IMR-90 (cell line): ENCODE results near the gene CLRN3. TPM values are rescaled to one million over a fixed set of nuclear protein-coding genes. Genes with fewer than 3 reads are reported as not detected.

Source experiments
- ATAC-seq: fragments of 200-7000 bp; cut with Tn5 transposase; 2 replicates; pipeline ENCODE4 v1.9.1; 2020; ENCODE audit warnings: low read depth, mild to moderate bottlenecking, moderate library complexity
- BruUV-seq: library from RNA; stranded (reverse); fragments of 400-500 nt; replicated peaks from 2 replicates; lab custom pipeline; 2021; lab: Mats Ljungman, UMichigan
- CTCF ChIA-PET: fragments of 300-600 bp; formaldehyde crosslinking; extraction: SDS; loops from one replicate; lab custom pipeline; 2021; ENCODE audit warnings: antibody characterized with exemption; lab: Yijun Ruan, JAX
- POLR2A ChIA-PET: fragments of 300-600 bp; sonication (Branson Sonifier 250); formaldehyde crosslinking; loops from one replicate; lab custom pipeline; 2022; ENCODE audit warnings: antibody characterized with exemption; ENCODE audit not compliant: unreplicated experiment; lab: Charles Lee
- DNase-seq: peaks from one replicate; pipeline ENCODE4 v3.0.0; 2013
- H2AFZ ChIP-seq: replicated peaks from 2 replicates; pipeline ENCODE3; 2013; ENCODE audit warnings: low read length, mild to moderate bottlenecking; ENCODE audit not compliant: poor library complexity
- H2AK5ac ChIP-seq: 2 replicates; pipeline ENCODE4 v1.6.1; 2013; ENCODE audit warnings: low read depth, low read length, inconsistent platforms
- H2AK9ac ChIP-seq: replicated peaks from 2 replicates; pipeline ENCODE3; 2013; ENCODE audit warnings: mild to moderate bottlenecking, low read depth, low read length, moderate library complexity; ENCODE audit not compliant: poor library complexity
- H2BK120ac ChIP-seq: 2 replicates; pipeline ENCODE4 v1.6.1; 2013; ENCODE audit warnings: low read depth, low read length, inconsistent platforms
- H2BK15ac ChIP-seq: 3 replicates; pipeline ENCODE4 v1.6.1; 2013; ENCODE audit warnings: low read depth, low read length, inconsistent platforms
- H2BK20ac ChIP-seq: 2 replicates; pipeline ENCODE4 v1.6.1; 2013; ENCODE audit warnings: low read depth, mild to moderate bottlenecking, inconsistent platforms, low read length, moderate library complexity
- H2BK5ac ChIP-seq: 2 replicates; pipeline ENCODE4 v1.6.1; 2013; ENCODE audit warnings: mild to moderate bottlenecking, low read depth, low read length, inconsistent platforms; ENCODE audit not compliant: poor library complexity, severe bottlenecking
- H3K14ac ChIP-seq: replicated peaks from 2 replicates; pipeline ENCODE4 v1.6.1; 2013; ENCODE audit warnings: low read depth, low read length, inconsistent platforms
- H3K18ac ChIP-seq: 2 replicates; pipeline ENCODE4 v1.6.1; 2013; ENCODE audit warnings: low read depth, low read length, control low read depth
- H3K23ac ChIP-seq: 2 replicates; pipeline ENCODE4 v1.6.1; 2013; ENCODE audit warnings: low read depth, low read length, inconsistent platforms
- H3K27ac ChIP-seq: 2 replicates; pipeline ENCODE4 v1.5.1; 2013; ENCODE audit warnings: mild to moderate bottlenecking, control low read depth, low read length; ENCODE audit not compliant: insufficient read depth
- H3K27me3 ChIP-seq: 2 replicates; pipeline ENCODE4 v1.6.1; 2013; ENCODE audit warnings: low read length; ENCODE audit not compliant: control insufficient read depth, insufficient read depth
- H3K36me3 ChIP-seq: 2 replicates; pipeline ENCODE4 v1.6.1; 2013; ENCODE audit warnings: low read length, mixed read lengths; ENCODE audit not compliant: control insufficient read depth, insufficient read depth
- H3K4ac ChIP-seq: 2 replicates; pipeline ENCODE4 v1.6.1; 2013; ENCODE audit warnings: low read depth, low read length, inconsistent platforms
- H3K4me1 ChIP-seq: 2 replicates; pipeline ENCODE4 v1.6.1; 2013; ENCODE audit warnings: low read length, mixed read lengths; ENCODE audit not compliant: control insufficient read depth, insufficient read depth
- H3K4me2 ChIP-seq: 2 replicates; pipeline ENCODE4 v1.6.1; 2013; ENCODE audit warnings: low read depth, mild to moderate bottlenecking, control low read depth, low read length, moderate library complexity
- H3K4me3 ChIP-seq: 2 replicates; pipeline ENCODE4 v1.5.1; 2013; ENCODE audit warnings: low read depth, mild to moderate bottlenecking, control low read depth, low read length, moderate library complexity; ENCODE audit not compliant: insufficient read depth
- H3K56ac ChIP-seq: 2 replicates; pipeline ENCODE4 v1.6.1; 2013; ENCODE audit warnings: low read length, inconsistent platforms; ENCODE audit not compliant: insufficient read depth; ENCODE audit errors: extremely low read depth
- H3K79me1 ChIP-seq, 2 experiments: 2 replicates each; pipeline ENCODE4 v1.6.1; 2013; ENCODE audit warnings: low read length in 2 of 2, inconsistent platforms in 1 of 2, low read depth in 1 of 2
- H3K9ac ChIP-seq: 2 replicates; pipeline ENCODE4 v1.6.1; 2013; ENCODE audit warnings: low read depth, low read length, control low read depth
- H3K9me1 ChIP-seq: 2 replicates; pipeline ENCODE4 v1.6.1; 2013; ENCODE audit warnings: low read length, inconsistent platforms; ENCODE audit not compliant: insufficient read depth
- H3K9me3 ChIP-seq: 2 replicates; pipeline ENCODE4 v1.6.1; 2013; ENCODE audit warnings: low read length; ENCODE audit not compliant: control insufficient read depth, insufficient read depth
- H4K20me1 ChIP-seq: 2 replicates; pipeline ENCODE4 v1.6.1; 2013; ENCODE audit warnings: low read length, inconsistent platforms; ENCODE audit not compliant: insufficient read depth
- H4K5ac ChIP-seq: 2 replicates; pipeline ENCODE4 v1.6.1; 2013; ENCODE audit warnings: mild to moderate bottlenecking, low read depth, low read length, control low read depth
- H4K8ac ChIP-seq, 2 experiments: 2 replicates each; pipeline ENCODE4 v1.6.1; 2013; ENCODE audit warnings: low read depth in 2 of 2, low read length in 2 of 2, control low read depth in 1 of 2, inconsistent platforms in 1 of 2
- H4K91ac ChIP-seq: 2 replicates; pipeline ENCODE4 v1.6.1; 2013; ENCODE audit warnings: low read depth, low read length, inconsistent platforms; ENCODE audit not compliant: insufficient read depth
- CEBPB ChIP-seq: IDR thresholded peaks from 2 replicates; pipeline ENCODE4 v1.6.1; 2012; ENCODE audit warnings: low read depth, low read length, improper control_type of control experiment
- CHD1 ChIP-seq: IDR thresholded peaks from 2 replicates; pipeline ENCODE4 v1.6.1; 2012; ENCODE audit warnings: low read depth, low read length, improper control_type of control experiment
- FOS ChIP-seq: fragments of 150-350 bp; IDR thresholded peaks from 2 replicates; pipeline ENCODE4 v1.6.1; 2016; ENCODE audit warnings: low read depth, low read length
- MAFK ChIP-seq: IDR thresholded peaks from 2 replicates; pipeline ENCODE4 v1.6.1; 2012; ENCODE audit warnings: low read depth, low read length, improper control_type of control experiment
- MAZ ChIP-seq: IDR thresholded peaks from 2 replicates; pipeline ENCODE4 v1.6.1; 2012; ENCODE audit warnings: low read depth, mild to moderate bottlenecking, low read length, improper control_type of control experiment, moderate library complexity, borderline replicate concordance
- MXI1 ChIP-seq: IDR thresholded peaks from 2 replicates; pipeline ENCODE4 v1.6.1; 2012; ENCODE audit warnings: low read depth, mild to moderate bottlenecking, low read length, moderate library complexity, borderline replicate concordance
- POLR2A ChIP-seq: IDR thresholded peaks from 2 replicates; pipeline ENCODE4 v1.6.1; 2012; ENCODE audit warnings: mild to moderate bottlenecking, low read depth, low read length
- RCOR1 ChIP-seq: IDR thresholded peaks from 2 replicates; pipeline ENCODE4 v1.6.1; 2012; ENCODE audit warnings: mild to moderate bottlenecking, low read length, improper control_type of control experiment; ENCODE audit not compliant: insufficient replicate concordance
- RFX5 ChIP-seq: IDR thresholded peaks from 2 replicates; pipeline ENCODE4 v1.8.0; 2012; ENCODE audit warnings: low read depth, mild to moderate bottlenecking, low read length, moderate library complexity
- USF2 ChIP-seq: fragments of 150-350 bp; IDR thresholded peaks from 2 replicates; pipeline ENCODE4 v1.6.1; 2017; ENCODE audit warnings: mild to moderate bottlenecking, antibody characterized with exemption, low read length, low read depth
- dilution Hi-C: fragments of 300-500 bp; cut with HindIII; formaldehyde crosslinking; loops from one replicate; pipeline ENCODE4 v1.14.3; 2018; ENCODE audit warnings: low sequenced_read_pairs; ENCODE audit not compliant: unreplicated experiment
- in situ Hi-C: fragments of 300-500 bp; cut with MboI; formaldehyde crosslinking; loops from 3 replicates; pipeline ENCODE4 v1.14.3; 2019; ENCODE audit warnings: low sequenced_read_pairs, inconsistent platforms, mixed read lengths
- intact Hi-C: fragments of 100-400 bp; cut with micrococcal nuclease; formaldehyde crosslinking; loops from 2 replicates; pipeline ENCODE4 v1.10.0; 2022
- polyA plus RNA-seq, 3 experiments: library from polyadenylated mRNA; depleted of rRNA; stranded (reverse); fragments of >200 nt; gene quantifications; 2 replicates each; pipeline ENCODE4 v1.2.3, GENCODE V29; 2012; ENCODE audit warnings: low replicate concordance in 1 of 3
- total RNA-seq: library from RNA; depleted of rRNA; stranded (reverse); fragments of >200 nt; gene quantifications from 2 replicates; pipeline ENCODE4 v1.2.3, GENCODE V29; 2012
- TF ChIP-seq, protein P1 (sequence below): fragments of 150-350 bp; IDR thresholded peaks from 2 replicates; pipeline ENCODE4 v1.6.1; 2016; ENCODE audit warnings: low read depth, mild to moderate bottlenecking, low read length, moderate library complexity, borderline replicate concordance

CLRN3 gene
- total and polyA plus RNA-seq, 2 of the 4 experiments (the other 2 are of a cell fraction): not detected

DNA sequence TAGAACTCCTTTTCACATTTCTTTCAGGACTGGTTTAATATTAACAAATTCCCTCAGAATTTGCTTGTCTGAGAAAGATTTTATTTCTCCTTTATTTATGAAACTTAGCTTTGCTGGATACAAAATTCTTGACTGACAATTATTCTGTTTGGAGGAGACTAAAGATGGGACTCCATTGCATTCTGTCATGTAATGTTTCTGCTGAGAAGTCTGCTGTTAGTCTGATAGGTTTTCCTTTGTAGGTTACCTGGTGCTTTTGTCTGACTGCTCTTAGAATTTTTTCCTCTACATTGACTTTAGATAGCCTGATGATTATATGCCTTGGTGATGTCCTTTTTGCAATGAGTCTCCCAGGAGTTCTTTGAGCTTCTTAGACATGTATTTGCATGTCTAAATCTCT, 23.4 kb downstream of the CLRN3 start:
- H2AK9ac ChIP-seq: no peak overlapping the region
- TF ChIP-seq FOS (no peak), MAZ (no peak), USF2 (no peak), CHD1 (no peak), CEBPB (no peak), RCOR1 (no peak), MXI1 (no peak), MAFK (no peak), RFX5 (no peak), POLR2A (no peak)
- TF ChIP-seq, protein P1, sequence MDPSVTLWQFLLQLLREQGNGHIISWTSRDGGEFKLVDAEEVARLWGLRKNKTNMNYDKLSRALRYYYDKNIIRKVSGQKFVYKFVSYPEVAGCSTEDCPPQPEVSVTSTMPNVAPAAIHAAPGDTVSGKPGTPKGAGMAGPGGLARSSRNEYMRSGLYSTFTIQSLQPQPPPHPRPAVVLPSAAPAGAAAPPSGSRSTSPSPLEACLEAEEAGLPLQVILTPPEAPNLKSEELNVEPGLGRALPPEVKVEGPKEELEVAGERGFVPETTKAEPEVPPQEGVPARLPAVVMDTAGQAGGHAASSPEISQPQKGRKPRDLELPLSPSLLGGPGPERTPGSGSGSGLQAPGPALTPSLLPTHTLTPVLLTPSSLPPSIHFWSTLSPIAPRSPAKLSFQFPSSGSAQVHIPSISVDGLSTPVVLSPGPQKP: no peak
- H4K8ac ChIP-seq: no peak overlapping the region
- H3K23ac ChIP-seq: no peak overlapping the region
- H2AFZ ChIP-seq: no peak overlapping the region
- no peak overlapping the region for H2BK20ac ChIP-seq
- ChIA-PET POLR2A (no interaction called here), CTCF (interaction anchor here (1.1 kb wide), 1 partner anchor 15 kb away, joined by 4 read pairs; no protein-coding TSS in a partner anchor)
- no peak overlapping the region for H3K27ac ChIP-seq
- no peak overlapping the region for H3K9ac ChIP-seq
- H3K4me1 ChIP-seq: no peaks in the 10 kb centered on the region
- no TSS peak for BruUV-seq
- H3K9me3 ChIP-seq: 0 out of 2 replicates have a peak, but pooled peaks cover 5% of the 10 kb centered on the region
- no peak overlapping the region for H2BK15ac ChIP-seq
- H3K14ac ChIP-seq: no peak overlapping the region
- H4K20me1 ChIP-seq: no peaks in the 10 kb centered on the region
- H2BK5ac ChIP-seq: no peak overlapping the region
- H2AK5ac ChIP-seq: no peak overlapping the region
- H3K4ac ChIP-seq: no peak overlapping the region
- H3K79me1 ChIP-seq: no peaks in the 10 kb centered on the region
- intact Hi-C loops (no loop called here), in situ Hi-C loops (no loop called here), dilution Hi-C loops (no loop called here)
- H2BK120ac ChIP-seq: no peak overlapping the region
- DNase-seq (no peak), ATAC-seq (no peak)
- no peak overlapping the region for H3K4me2 ChIP-seq
- no peak overlapping the region for H3K18ac ChIP-seq
- no peak overlapping the region for H3K56ac ChIP-seq
- no peak overlapping the region for H3K4me3 ChIP-seq
- no peak overlapping the region for H4K5ac ChIP-seq
- H3K27me3 ChIP-seq: no peaks in the 10 kb centered on the region; the same call in 1 of the 2 replicates
- H3K9me1 ChIP-seq: no peaks in the 10 kb centered on the region
- no peaks in the 10 kb centered on the region for H3K36me3 ChIP-seq
- no peak overlapping the region for H4K91ac ChIP-seq
